Neural cell (in vitro differentiated cells): Measurements from ENCODE around the gene BRF1. TPM values are rescaled to one million over a fixed set of nuclear protein-coding genes. Genes with fewer than 3 reads are reported as not detected.

Experiments used
- H2AFZ ChIP-seq: fragments of 200-600, 300-800 bp; sonication (generic), shearing (Covaris generic); 2 replicates; pipeline ENCODE4 v1.6.0; 2014; ENCODE audit warnings: low read depth, mild to moderate bottlenecking, antibody characterized with exemption, low read length, moderate library complexity
- H3F3A ChIP-seq: fragments of 200-600 bp; shearing (Covaris generic); 2 replicates; pipeline ENCODE4 v1.6.1; 2016; ENCODE audit warnings: mild to moderate bottlenecking, moderate library complexity, mixed read lengths, antibody characterized with exemption, low read length; ENCODE audit not compliant: insufficient read depth, poor library complexity, severe bottlenecking
- H3K27ac ChIP-seq: fragments of 200-600, 300-800 bp; sonication (generic), shearing (Covaris generic); 2 replicates; pipeline ENCODE4 v1.5.1; 2014; ENCODE audit warnings: mild to moderate bottlenecking, low read length, moderate library complexity
- H3K27me3 ChIP-seq: fragments of 300-800, 200-600 bp; sonication (generic), shearing (Covaris generic); 2 replicates; pipeline ENCODE4 v1.6.0; 2014; ENCODE audit warnings: mild to moderate bottlenecking, low read depth, low read length, moderate library complexity; ENCODE audit not compliant: insufficient read depth
- H3K36me3 ChIP-seq: fragments of 300-800, 200-600 bp; sonication (generic), shearing (Covaris generic); 2 replicates; pipeline ENCODE4 v1.5.1; 2014; ENCODE audit warnings: mild to moderate bottlenecking, antibody characterized with exemption, low read length, moderate library complexity; ENCODE audit not compliant: insufficient read depth
- H3K4me2 ChIP-seq: fragments of 300-800, 200-600 bp; sonication (generic), shearing (Covaris generic); 2 replicates; pipeline ENCODE4 v1.6.0; 2014; ENCODE audit warnings: mild to moderate bottlenecking, low read length
- H3K4me3 ChIP-seq: fragments of 300-800, 200-600 bp; sonication (generic), shearing (Covaris generic); 2 replicates; pipeline ENCODE4 v1.5.1; 2014; ENCODE audit warnings: mild to moderate bottlenecking, low read length, moderate library complexity
- H3K79me2 ChIP-seq: fragments of 200-600 bp; shearing (Covaris generic); replicated peaks from 2 replicates; pipeline ENCODE4 v1.6.0; 2014; ENCODE audit warnings: mild to moderate bottlenecking, low read length, moderate library complexity; ENCODE audit not compliant: insufficient read depth
- H3K9ac ChIP-seq: fragments of 300-800, 200-600 bp; sonication (generic), shearing (Covaris generic); 2 replicates; pipeline ENCODE4 v1.6.1; 2016; ENCODE audit warnings: mild to moderate bottlenecking, low read length, mixed read lengths
- H3K9me2 ChIP-seq: fragments of 200-600 bp; shearing (Covaris generic); 2 replicates; pipeline ENCODE4 v1.6.1; 2016; ENCODE audit warnings: mild to moderate bottlenecking, low read length, mixed read lengths; ENCODE audit not compliant: insufficient read depth
- H3K9me3 ChIP-seq: fragments of 200-600, 300-800 bp; sonication (generic), shearing (Covaris generic); 2 replicates; pipeline ENCODE4 v1.6.1; 2016; ENCODE audit warnings: mild to moderate bottlenecking, mixed run types, low read length, moderate library complexity, mixed read lengths
- H4K20me1 ChIP-seq: fragments of 200-600 bp; shearing (Covaris generic); 2 replicates; pipeline ENCODE4 v1.6.1; 2016; ENCODE audit warnings: mild to moderate bottlenecking, mixed run types; ENCODE audit not compliant: insufficient read depth
- CTCF ChIP-seq: fragments of 450-650 bp; IDR thresholded peaks from 2 replicates; pipeline ENCODE4 v1.5.1; 2014; ENCODE audit warnings: antibody characterized with exemption, mild to moderate bottlenecking, moderate library complexity; ENCODE audit not compliant: poor library complexity, severe bottlenecking
- EP300 ChIP-seq: fragments of 450-650 bp; conservative IDR thresholded peaks from 2 replicates; pipeline ENCODE4 v1.6.1; 2014; ENCODE audit warnings: antibody characterized with exemption, mild to moderate bottlenecking, moderate library complexity; ENCODE audit not compliant: poor library complexity, severe bottlenecking
- EZH2 ChIP-seq: fragments of 200-600, 300-800 bp; shearing (Covaris generic), sonication (generic); IDR thresholded peaks from 2 replicates; pipeline ENCODE4 v1.6.1; 2014; ENCODE audit warnings: antibody characterized with exemption, low read length, borderline replicate concordance, mild to moderate bottlenecking; ENCODE audit not compliant: insufficient read depth, poor library complexity, severe bottlenecking
- MXI1 ChIP-seq: fragments of 450-650 bp; conservative IDR thresholded peaks from 2 replicates; pipeline ENCODE4 v1.6.1; 2014; ENCODE audit warnings: antibody characterized with exemption, mild to moderate bottlenecking; ENCODE audit not compliant: poor library complexity, severe bottlenecking
- POLR2AphosphoS5 ChIP-seq: IDR thresholded peaks from 2 replicates; pipeline ENCODE4 v1.6.1; 2012
- RAD21 ChIP-seq: fragments of 450-650 bp; conservative IDR thresholded peaks from 2 replicates; pipeline ENCODE4 v1.6.1; 2014; ENCODE audit warnings: antibody characterized with exemption, mild to moderate bottlenecking, moderate library complexity
- REST ChIP-seq: IDR thresholded peaks from 2 replicates; pipeline ENCODE4 v1.6.1; 2012; ENCODE audit warnings: borderline replicate concordance
- SMC3 ChIP-seq: fragments of 450-650 bp; conservative IDR thresholded peaks from 2 replicates; pipeline ENCODE4 v1.6.1; 2014; ENCODE audit warnings: antibody characterized with exemption, mild to moderate bottlenecking, moderate library complexity; ENCODE audit not compliant: poor library complexity
- TAF1 ChIP-seq: IDR thresholded peaks from 2 replicates; pipeline ENCODE4 v1.6.1; 2012; ENCODE audit warnings: low read depth
- polyA plus RNA-seq: library from polyadenylated mRNA; depleted of rRNA; stranded (reverse); fragments of >200 nt; gene quantifications from 2 replicates; pipeline ENCODE4 v1.2.3, GENCODE V29; 2014

The BRF1 gene
- polyA plus RNA-seq, 1 donor from 2014 or later = 69.4 TPM

- H3K9me2 ChIP-seq = no peaks in the 10 kb centered on the region
- no peak overlapping the region for H3K4me2 ChIP-seq
- H3K79me2 ChIP-seq = no peaks in the 10 kb centered on the region
- H3K9me3 ChIP-seq = no peaks in the 10 kb centered on the region
- H2AFZ ChIP-seq = no peak overlapping the region
- no peaks in the 10 kb centered on the region for H3F3A ChIP-seq
- H4K20me1 ChIP-seq = no peaks in the 10 kb centered on the region
- H3K36me3 ChIP-seq = no peaks in the 10 kb centered on the region
- H3K9ac ChIP-seq = no peak overlapping the region
- H3K27ac ChIP-seq = no peak overlapping the region
- no peaks in the 10 kb centered on the region for H3K27me3 ChIP-seq
- TF ChIP-seq SMC3 (no peak), REST (no peak), POLR2AphosphoS5 (no peak), RAD21 (no peak), TAF1 (no peak), EP300 (no peak), CTCF (no peak), MXI1 (no peak), EZH2 (no peak)
- H3K4me3 ChIP-seq = no peak overlapping the region
Observed at GRCh38 chr14:105200641-105201040, 100.2 kb downstream of the BRF1 start.

- no peak overlapping the region for H3K27ac ChIP-seq
- H3K4me3 ChIP-seq = no peak overlapping the region
- H3F3A ChIP-seq = no peaks in the 10 kb centered on the region
- no peak overlapping the region for H2AFZ ChIP-seq
- H4K20me1 ChIP-seq = no peaks in the 10 kb centered on the region
- no peak overlapping the region for H3K4me2 ChIP-seq
- H3K9me3 ChIP-seq = no peaks in the 10 kb centered on the region
- H3K79me2 ChIP-seq = no peaks in the 10 kb centered on the region
- no peaks in the 10 kb centered on the region for H3K36me3 ChIP-seq
- no peaks in the 10 kb centered on the region for H3K27me3 ChIP-seq
- no peak overlapping the region for H3K9ac ChIP-seq
- H3K9me2 ChIP-seq = no peaks in the 10 kb centered on the region
- TF ChIP-seq RAD21 = no peak
- no peak for TF ChIP-seq MXI1
- no peak for TF ChIP-seq TAF1
- TF ChIP-seq POLR2AphosphoS5 = no peak
- TF ChIP-seq SMC3 = no peak
- TF ChIP-seq REST = no peak
- TF ChIP-seq EZH2 = no peak
- TF ChIP-seq EP300 = no peak
- no peak for TF ChIP-seq CTCF
Observed at GRCh38 chr14:105200074-105200473, 100.7 kb downstream of the BRF1 start.
